Measurements from ENCODE around the gene FUS. TPM values are rescaled to one million over a fixed set of nuclear protein-coding genes. Genes with fewer than 3 reads are reported as not detected.

The FUS gene
- total and polyA plus RNA-seq, 2 of the 8 experiments (the other 6 are each of a cell fraction or from before 2014, with no cell fraction given): 484 to 685 TPM

- FAIRE-seq (no peak), DNase-seq (ENCODE audit: low read depth in 1 of 2, low spot score in 2 of 2) (no peak)
- Histone ChIP-seq H3K9me3 (ENCODE audit: insufficient read depth in 2 of 2, low read depth in 1 of 2, low read length in 1 of 2) (no peaks in the 10 kb centered on the region), H3K27me3 (replicated peaks in 1 of 4; ENCODE audit: control insufficient read depth in 3 of 4, extremely low read depth in 1 of 4, insufficient read depth in 3 of 4, low read length in 3 of 4) (no peaks in the 10 kb centered on the region), H3K4me3 (ENCODE audit: extremely low read depth in 1 of 4, insufficient read depth in 2 of 4, low read depth in 3 of 4, low read length in 4 of 4) (0 out of 8 replicates have a peak overlapping the region, but pooled peaks of 1 of the 4 experiments have one; percentile 11), H2AK5ac (ENCODE audit: low read depth, low read length) (no peak overlapping the region), H3K4me1 (replicated peaks in 1 of 4; ENCODE audit: control insufficient read depth in 3 of 4, insufficient read depth in 4 of 4, low read length in 3 of 4) (peaks cover 0 to 33% (median 27%) of the 10 kb centered on the region in 4 experiments; a peak in 6 of 7 replicates), H3K79me1 (ENCODE audit: low read depth, low read length) (peaks cover 4% of the 10 kb centered on the region), H2BK20ac (ENCODE audit: low read length) (no peak overlapping the region), H2BK120ac (replicated peaks; ENCODE audit: low read depth, low read length) (no peak overlapping the region), H3K9ac (replicated peaks in 1 of 4; ENCODE audit: extremely low read depth in 1 of 4, low read depth in 3 of 4, low read length in 3 of 4) (peak overlapping the region in 2 of 4 experiments; percentile 2 to 27; a peak in 2 of 7 replicates), H3K36me3 (ENCODE audit: control insufficient read depth in 2 of 4, insufficient read depth in 4 of 4, low read length in 3 of 4) (peaks cover 14 to 27% (median 19%) of the 10 kb centered on the region in 4 experiments), H4K91ac (replicated peaks; ENCODE audit: insufficient read length, low read length) (peak overlapping the region; percentile 14), H3K4ac (replicated peaks; ENCODE audit: insufficient read length, low read depth, low read length) (no peak overlapping the region), H3K56ac (replicated peaks; ENCODE audit: insufficient read length, low read depth, low read length) (no peak overlapping the region), H2BK12ac (ENCODE audit: low read depth, low read length) (peak overlapping the region; percentile 29; the same call in 1 of the 2 replicates), H3K23ac (ENCODE audit: insufficient read length) (no peak overlapping the region), H3K79me2 (ENCODE audit: control insufficient read depth in 1 of 2, insufficient read depth in 2 of 2, low read length in 2 of 2) (peaks cover 0 to 19% of the 10 kb centered on the region in 2 experiments; a peak in 2 of 4 replicates), H4K5ac (ENCODE audit: insufficient read length, low read depth, low read length) (peak overlapping the region; percentile 56), H3K4me2 (ENCODE audit: insufficient read depth in 1 of 2, low read depth in 2 of 2, low read length in 2 of 2) (peak overlapping the region in 1 of 2 experiments; percentile 2; a peak in 1 of 4 replicates), H2AFZ (ENCODE audit: low read length) (no peak overlapping the region), H3K23me2 (ENCODE audit: low read depth, low read length) (peaks cover 11% of the 10 kb centered on the region), H3K27ac (ENCODE audit: low read depth, low read length) (peak overlapping the region; percentile 70; the same call in 1 of the 2 replicates), H3K14ac (ENCODE audit: insufficient read length) (no peak overlapping the region), H2BK15ac (ENCODE audit: low read length) (peak overlapping the region; percentile 34; the same call in 1 of the 2 replicates), H3K18ac (ENCODE audit: extremely low read depth, low read length) (peak overlapping the region; percentile 15; the same call in 1 of the 2 replicates), H4K20me1 (replicated peaks in 1 of 2; ENCODE audit: control insufficient read depth in 1 of 2, insufficient read depth in 2 of 2, low read length in 2 of 2) (peaks cover 4 to 6% of the 10 kb centered on the region in 2 experiments), H2BK5ac (ENCODE audit: low read depth, low read length) (peak overlapping the region; percentile 66; the same call in 1 of the 2 replicates), H4K8ac (ENCODE audit: extremely low read depth, insufficient read depth, low read length) (peak overlapping the region; percentile 8; the same call in 1 of the 2 replicates)
- ChIA-PET CTCF (ENCODE audit: partially characterized antibody) (interaction anchor here (1.0 to 1.7 kb wide), 4 partner anchors 11 to 38 kb away, joined by 3 to 6 read pairs (median 4); no protein-coding TSS in a partner anchor), POLR2A (ENCODE audit: partially characterized antibody) (interaction anchor here (0.8 to 34.9 kb wide), 8 partner anchors 6 to 147 kb away, joined by 3 to 713 read pairs (median 8); partner anchors contain the start of genes BCKDK, FUS, KAT8 and PRSS36)
- WGBS, 2 experiments (ENCODE audit: extremely low coverage in 1 of 2, insufficient coverage in 1 of 2, insufficient read length in 1 of 2, insufficient replicate concordance in 2 of 2, low coverage in 1 of 2, low lambda C conversion rate in 2 of 2, missing lambda C conversion rate in 1 of 2): 89% methylated on average over 10 of the region's 10 CpGs; no CpG with 5 or more reads in 1 of the 2 experiments
- no peak for TF ChIP-seq CBX8 (IDR thresholded peaks at IDR 0.05; ENCODE audit: borderline replicate concordance, low read depth, low read length)
- no peak for TF ChIP-seq BRCA1 (IDR thresholded peaks at IDR 0.05; ENCODE audit: low read depth, low read length)
- no peak for TF ChIP-seq SP2 (IDR thresholded peaks at IDR 0.05; ENCODE audit: low read length)
- TF ChIP-seq SRF (IDR thresholded peaks at IDR 0.05; ENCODE audit: low read depth, low read length): no peak
- no peak for TF ChIP-seq GTF2F1 (IDR thresholded peaks at IDR 0.05; ENCODE audit: borderline replicate concordance, low read depth, low read length)
- TF ChIP-seq SUZ12 (IDR thresholded peaks at IDR 0.05; ENCODE audit: low read length): no peak
- TF ChIP-seq MAFK (IDR thresholded peaks at IDR 0.05; ENCODE audit: low read depth, low read length): no peak
Observed at GRCh38 chr16:31130336-31130891, 49.5 kb upstream of the FUS start.
